ENCODE data around the gene ZNF79. TPM values are rescaled to one million over a fixed set of nuclear protein-coding genes. Genes with fewer than 3 reads are reported as not detected.

ZNF79 gene
- total and polyA plus RNA-seq, 2 of the 8 experiments (the other 6 are each of a cell fraction or from before 2014, with no cell fraction given), result 2.4 to 7.4 TPM

DNA sequence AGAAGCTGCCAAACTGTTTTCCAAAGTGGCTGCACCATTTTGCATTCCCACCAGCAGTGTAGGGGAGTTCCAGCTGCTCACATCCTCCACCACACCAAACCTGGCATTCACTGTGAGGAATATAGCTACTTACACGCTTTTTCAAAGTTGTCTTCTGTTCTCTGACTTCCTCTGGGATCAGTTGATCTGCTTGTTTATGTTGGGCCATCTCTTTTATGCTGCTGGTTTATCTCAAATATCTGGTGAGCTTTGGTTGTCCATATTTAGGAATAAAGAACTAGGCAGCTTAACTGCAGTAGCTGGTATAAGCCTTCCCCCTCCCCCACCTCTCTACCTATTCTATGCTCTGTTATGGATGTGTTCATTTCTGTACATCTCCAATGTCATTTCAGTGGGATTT lies 8.5 kb upstream of the ZNF79 start:
- 0 out of 2 replicates have a peak, but pooled peaks cover 2% of the 10 kb centered on the region for H3K23me2 ChIP-seq (ENCODE audit: low read depth, low read length)
- H3K4me3 ChIP-seq (ENCODE audit: extremely low read depth in 1 of 4, insufficient read depth in 2 of 4, low read depth in 3 of 4, low read length in 4 of 4), result no peak overlapping the region
- no peak overlapping the region for H4K8ac ChIP-seq (ENCODE audit: extremely low read depth, insufficient read depth, low read length)
- WGBS, 2 experiments (ENCODE audit: extremely low coverage in 1 of 2, insufficient coverage in 1 of 2, insufficient read length in 1 of 2, insufficient replicate concordance in 2 of 2, low coverage in 1 of 2, low lambda C conversion rate in 2 of 2, missing lambda C conversion rate in 1 of 2), result 94% methylated on average over 1 of the region's 1 CpG; no CpG with 5 or more reads in 1 of the 2 experiments
- H2BK20ac ChIP-seq (ENCODE audit: low read length), result no peak overlapping the region
- no peak overlapping the region for H4K5ac ChIP-seq (ENCODE audit: insufficient read length, low read depth, low read length)
- H3K27ac ChIP-seq (ENCODE audit: low read depth, low read length), result no peak overlapping the region
- ChIA-PET POLR2A (ENCODE audit: partially characterized antibody) (interaction anchor here (1.2 to 1.9 kb wide), 4 partner anchors 8 to 29 kb away, joined by 3 to 8 read pairs (median 4); partner anchors contain the start of gene ZNF79), CTCF (ENCODE audit: partially characterized antibody) (interaction anchor here (0.7 to 1.2 kb wide), 2 partner anchors 59 to 483 kb away, joined by 3 read pairs; no protein-coding TSS in a partner anchor)
- H2AFZ ChIP-seq (ENCODE audit: low read length), result no peak overlapping the region
- DNase-seq (ENCODE audit: low read depth in 1 of 2, low spot score in 2 of 2) (no peak), FAIRE-seq (no peak)
- H3K79me1 ChIP-seq (ENCODE audit: low read depth, low read length), result peaks cover 2% of the 10 kb centered on the region; the same call in 1 of the 2 replicates
- no peaks in the 10 kb centered on the region for H3K27me3 ChIP-seq (replicated peaks in 1 of 4; ENCODE audit: control insufficient read depth in 3 of 4, extremely low read depth in 1 of 4, insufficient read depth in 3 of 4, low read length in 3 of 4)
- peaks cover 0 to 2% (median 2%) of the 10 kb centered on the region in 4 experiments; a peak in 5 of 7 replicates for H3K4me1 ChIP-seq (replicated peaks in 1 of 4; ENCODE audit: control insufficient read depth in 3 of 4, insufficient read depth in 4 of 4, low read length in 3 of 4)
- no peak overlapping the region for H4K91ac ChIP-seq (replicated peaks; ENCODE audit: insufficient read length, low read length)
- no peaks in the 10 kb centered on the region for H3K9me3 ChIP-seq (ENCODE audit: insufficient read depth in 2 of 2, low read depth in 1 of 2, low read length in 1 of 2)
- H3K36me3 ChIP-seq (ENCODE audit: control insufficient read depth in 2 of 4, insufficient read depth in 4 of 4, low read length in 3 of 4), result no peaks in the 10 kb centered on the region
- peaks cover 2 to 4% of the 10 kb centered on the region in 2 experiments for H4K20me1 ChIP-seq (replicated peaks in 1 of 2; ENCODE audit: control insufficient read depth in 1 of 2, insufficient read depth in 2 of 2, low read length in 2 of 2)
- no peak overlapping the region for H3K56ac ChIP-seq (replicated peaks; ENCODE audit: insufficient read length, low read depth, low read length)
- H2BK12ac ChIP-seq (ENCODE audit: low read depth, low read length), result no peak overlapping the region
- no peaks in the 10 kb centered on the region for H3K79me2 ChIP-seq (ENCODE audit: control insufficient read depth in 1 of 2, insufficient read depth in 2 of 2, low read length in 2 of 2)
- H3K23ac ChIP-seq (ENCODE audit: insufficient read length), result no peak overlapping the region
- no peak overlapping the region for H2BK5ac ChIP-seq (ENCODE audit: low read depth, low read length)
- no peak overlapping the region for H3K18ac ChIP-seq (ENCODE audit: extremely low read depth, low read length)
- no peak overlapping the region for H2BK120ac ChIP-seq (replicated peaks; ENCODE audit: low read depth, low read length)
- H2AK5ac ChIP-seq (ENCODE audit: low read depth, low read length), result no peak overlapping the region
- no peak overlapping the region for H3K9ac ChIP-seq (replicated peaks in 1 of 4; ENCODE audit: extremely low read depth in 1 of 4, low read depth in 3 of 4, low read length in 3 of 4)
- no peak overlapping the region for H3K4ac ChIP-seq (replicated peaks; ENCODE audit: insufficient read length, low read depth, low read length)
- H3K4me2 ChIP-seq (ENCODE audit: insufficient read depth in 1 of 2, low read depth in 2 of 2, low read length in 2 of 2), result no peak overlapping the region
- H2BK15ac ChIP-seq (ENCODE audit: low read length), result no peak overlapping the region
- H3K14ac ChIP-seq (ENCODE audit: insufficient read length), result no peak overlapping the region
- no peak for TF ChIP-seq CTBP2 (IDR thresholded peaks at IDR 0.05; ENCODE audit: borderline replicate concordance, insufficient read depth, insufficient read length, low read length)
- TF ChIP-seq SP1 (IDR thresholded peaks at IDR 0.05; ENCODE audit: low read depth, low read length), result no peak
- TF ChIP-seq EP300 (IDR thresholded peaks at IDR 0.05; ENCODE audit: borderline replicate concordance in 1 of 2, low read depth in 2 of 2, low read length in 2 of 2), result no peak
- TF ChIP-seq CEBPB (IDR thresholded peaks at IDR 0.05; ENCODE audit: low read depth, low read length), result no peak

All from H1 (cell line).